Dermis blood vessel endothelial cell (primary cell): ENCODE data around the gene MYL3. TPM values are rescaled to one million over a fixed set of nuclear protein-coding genes. Genes with fewer than 3 reads are reported as not detected.

Experiments
- DNase-seq: peaks from one replicate; pipeline ENCODE4 v3.0.0; 2010
- total RNA-seq: library from RNA; depleted of rRNA; stranded (reverse); fragments of >200 nt; gene quantifications from 2 replicates; pipeline ENCODE4 v1.2.3, GENCODE V29; 2014

Gene MYL3
- total RNA-seq, 1 donor from 2014 or later: not detected

- peak; percentile 25 for DNase-seq
Measured at GRCh38 chr3:46899151-46900006, 36.1 kb upstream of the MYL3 start.

DNA sequence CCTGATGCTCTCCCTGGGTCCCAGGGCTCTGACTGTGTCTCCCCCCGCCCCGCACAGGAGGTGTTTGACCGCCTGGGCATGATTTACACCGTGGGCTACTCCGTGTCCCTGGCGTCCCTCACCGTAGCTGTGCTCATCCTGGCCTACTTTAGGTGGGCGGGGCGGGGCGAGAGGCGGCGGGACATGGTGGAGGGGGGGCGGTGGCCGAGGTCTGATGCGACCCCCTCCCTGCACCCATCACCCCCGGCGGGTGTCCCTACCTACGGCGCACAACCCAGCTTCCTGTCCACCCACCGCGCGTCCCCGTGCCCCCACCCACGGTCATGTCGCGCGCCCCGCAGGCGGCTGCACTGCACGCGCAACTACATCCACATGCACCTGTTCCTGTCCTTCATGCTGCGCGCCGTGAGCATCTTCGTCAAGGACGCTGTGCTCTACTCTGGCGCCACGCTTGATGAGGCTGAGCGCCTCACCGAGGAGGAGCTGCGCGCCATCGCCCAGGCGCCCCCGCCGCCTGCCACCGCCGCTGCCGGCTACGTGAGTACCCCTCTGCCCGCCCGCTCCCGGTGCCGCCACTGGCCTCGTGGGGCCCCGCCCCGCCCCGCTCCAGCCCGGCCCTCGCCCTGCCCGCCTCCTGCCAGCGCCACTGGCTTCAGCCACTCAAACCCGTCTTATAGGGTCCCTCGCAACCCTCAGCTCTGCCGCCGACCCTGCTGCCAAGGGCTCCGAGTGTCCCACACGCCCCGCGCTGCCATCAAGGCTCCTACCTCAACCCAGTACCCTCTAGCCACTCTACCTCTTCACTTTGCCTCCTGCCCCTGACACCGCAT is 35.3 kb upstream of the MYL3 start:
- no peak for DNase-seq

DNA sequence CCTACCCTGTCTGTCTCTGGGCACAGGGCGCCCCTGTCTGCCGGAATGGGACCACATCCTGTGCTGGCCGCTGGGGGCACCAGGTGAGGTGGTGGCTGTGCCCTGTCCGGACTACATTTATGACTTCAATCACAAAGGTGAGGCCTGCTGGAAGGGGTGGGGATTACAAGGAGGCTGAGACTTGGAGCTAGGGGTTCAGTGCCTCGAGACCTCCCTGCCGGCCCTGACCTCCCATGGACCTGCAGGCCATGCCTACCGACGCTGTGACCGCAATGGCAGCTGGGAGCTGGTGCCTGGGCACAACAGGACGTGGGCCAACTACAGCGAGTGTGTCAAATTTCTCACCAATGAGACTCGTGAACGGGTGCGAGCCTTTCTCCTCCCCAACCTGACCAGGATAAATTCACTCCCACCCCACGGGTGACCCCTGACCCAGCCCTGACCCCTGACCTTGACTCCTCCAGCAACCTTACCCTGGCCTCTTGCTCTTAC is 34.6 kb upstream of the MYL3 start:
- DNase-seq: no peak

- DNase-seq: no peak
Measured at GRCh38 chr3:46897031-46897430, 33.8 kb upstream of the MYL3 start.

GRCh38 chr3:46896386-46896785 is 33.1 kb upstream of the MYL3 start:
- no peak for DNase-seq

DNA sequence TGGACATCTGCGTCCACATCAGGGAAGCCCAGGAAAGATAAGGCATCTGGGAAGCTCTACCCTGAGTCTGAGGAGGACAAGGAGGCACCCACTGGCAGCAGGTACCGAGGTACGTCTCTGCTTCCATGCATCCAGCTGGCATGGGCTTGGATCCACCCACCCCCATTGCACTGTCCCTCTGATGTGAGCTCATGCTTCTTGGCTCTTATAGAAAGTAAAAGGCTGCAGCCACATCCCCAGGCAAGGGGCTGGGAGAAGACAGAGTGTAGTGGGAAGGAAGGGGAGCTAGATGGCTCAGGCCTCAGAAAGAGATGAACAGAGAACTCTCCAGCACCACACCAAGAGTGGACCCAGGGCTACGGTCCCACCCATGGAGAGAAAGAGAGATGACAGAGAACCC is 32.5 kb upstream of the MYL3 start:
- no peak for DNase-seq

DNA sequence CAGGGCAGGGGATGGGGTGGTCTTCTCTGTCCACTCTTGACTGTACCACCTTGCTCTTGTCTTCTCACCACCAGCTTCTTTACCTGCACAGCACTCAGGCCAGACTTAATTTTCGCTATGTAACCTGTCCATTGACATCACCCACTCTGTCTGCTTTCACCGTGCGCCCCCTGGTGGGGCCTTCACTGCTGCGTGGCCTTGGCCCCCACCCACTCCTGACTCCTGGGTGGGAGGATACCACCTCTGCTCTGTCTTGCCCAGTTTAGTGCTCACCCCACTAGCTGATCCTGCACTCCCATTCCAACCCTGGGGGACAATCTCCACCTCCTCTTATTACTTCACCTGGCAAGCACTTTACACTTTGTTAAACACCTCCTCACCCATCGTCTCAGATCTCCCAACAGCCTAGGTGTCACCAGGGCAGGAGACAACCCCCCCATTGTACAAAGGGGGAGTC is 32.0 kb upstream of the MYL3 start:
- peak; percentile 74 for DNase-seq

DNA sequence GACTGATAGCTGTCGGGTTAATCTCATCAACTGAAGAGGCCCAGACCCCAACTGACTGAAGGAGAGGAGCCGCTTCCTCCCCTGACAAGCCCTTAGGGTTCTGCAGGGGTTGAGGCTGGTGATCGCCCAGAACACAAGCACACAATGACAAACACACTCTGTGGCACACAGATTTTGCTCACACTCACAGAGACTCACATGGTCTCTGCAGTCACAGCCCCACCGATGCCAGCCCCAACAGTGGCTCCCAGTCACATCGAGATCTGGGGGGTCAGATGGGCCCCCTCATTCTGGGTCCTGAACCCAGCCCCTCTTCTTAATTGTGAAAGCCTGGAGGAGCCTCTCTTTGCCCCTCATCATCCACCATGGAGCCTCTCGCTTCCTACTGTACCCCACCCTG is 31.0 kb upstream of the MYL3 start:
- no peak for DNase-seq

GRCh38 chr3:46893763-46894162 is 30.5 kb upstream of the MYL3 start:
- no peak for DNase-seq

DNA sequence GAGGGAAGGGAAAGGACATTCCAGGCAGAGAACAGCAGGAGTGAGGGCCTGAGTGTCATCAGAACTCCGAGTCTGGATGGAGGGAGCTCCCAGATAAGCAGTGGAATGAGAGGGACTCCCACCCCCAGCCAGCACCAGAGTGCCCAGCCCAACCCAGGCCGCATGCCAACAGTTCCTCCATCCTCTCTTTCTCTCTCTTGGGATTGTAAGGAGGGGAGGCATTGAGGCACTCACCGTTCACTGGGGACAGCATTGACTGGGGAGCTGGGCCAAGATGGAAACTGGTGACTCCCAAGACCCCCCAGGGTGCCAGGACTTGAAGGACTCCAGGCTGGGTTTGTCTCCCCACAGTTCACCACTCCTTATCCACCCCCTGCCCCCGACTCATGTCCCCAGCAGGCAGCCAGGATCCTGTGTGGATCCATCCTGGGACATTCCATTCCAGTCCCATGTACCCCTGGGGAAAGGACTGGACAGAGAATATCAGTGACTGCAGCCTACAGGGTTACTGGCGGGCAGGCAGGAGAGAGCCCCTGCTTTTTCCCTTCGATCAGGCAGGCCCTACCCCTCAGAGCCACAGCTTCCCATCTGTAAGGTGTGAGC is 30.0 kb upstream of the MYL3 start:
- DNase-seq: no peak

- DNase-seq: peak; percentile 78
Measured at GRCh38 chr3:46892285-46893145, 29.3 kb upstream of the MYL3 start.

DNA sequence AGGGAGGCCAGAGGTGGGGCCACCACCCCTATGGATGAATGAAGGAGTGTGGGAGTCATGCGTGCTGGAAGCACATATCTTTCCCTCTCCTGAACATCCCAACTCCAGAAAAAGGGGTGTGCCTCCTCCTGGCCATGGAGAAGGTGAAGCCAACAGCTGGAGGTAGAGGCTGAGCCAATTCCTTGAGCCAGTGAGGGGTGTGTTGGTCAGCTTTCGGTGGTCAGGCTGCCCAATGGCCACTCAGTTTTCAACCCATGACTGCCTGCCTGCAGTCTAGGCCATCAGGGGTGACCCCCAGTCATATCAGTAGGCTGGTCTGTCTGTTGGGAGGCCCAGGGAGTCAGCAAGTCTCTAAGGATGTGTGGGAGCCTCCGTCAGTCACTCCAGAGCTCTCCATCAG is 27.9 kb upstream of the MYL3 start:
- DNase-seq: no peak

DNA sequence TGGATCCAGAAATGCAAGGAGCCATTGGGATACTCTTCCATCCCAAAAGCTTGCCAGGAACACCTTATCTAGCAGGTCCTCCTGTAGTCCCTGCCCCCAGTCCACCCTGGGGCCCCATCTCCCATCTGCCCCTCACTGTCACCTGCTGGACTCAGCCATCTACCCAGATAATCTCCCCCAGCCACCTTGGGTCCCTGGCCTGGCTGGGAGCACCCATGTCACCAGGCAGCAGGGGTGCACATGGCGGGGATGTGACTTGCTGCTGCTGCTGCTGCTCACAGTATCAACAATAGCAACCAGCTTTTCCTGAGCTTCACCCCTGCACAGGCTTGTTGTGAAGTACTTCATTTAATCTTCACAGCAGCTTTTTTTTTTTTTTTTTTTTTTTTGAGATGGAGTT is 26.9 kb upstream of the MYL3 start:
- DNase-seq: no peak

DNA sequence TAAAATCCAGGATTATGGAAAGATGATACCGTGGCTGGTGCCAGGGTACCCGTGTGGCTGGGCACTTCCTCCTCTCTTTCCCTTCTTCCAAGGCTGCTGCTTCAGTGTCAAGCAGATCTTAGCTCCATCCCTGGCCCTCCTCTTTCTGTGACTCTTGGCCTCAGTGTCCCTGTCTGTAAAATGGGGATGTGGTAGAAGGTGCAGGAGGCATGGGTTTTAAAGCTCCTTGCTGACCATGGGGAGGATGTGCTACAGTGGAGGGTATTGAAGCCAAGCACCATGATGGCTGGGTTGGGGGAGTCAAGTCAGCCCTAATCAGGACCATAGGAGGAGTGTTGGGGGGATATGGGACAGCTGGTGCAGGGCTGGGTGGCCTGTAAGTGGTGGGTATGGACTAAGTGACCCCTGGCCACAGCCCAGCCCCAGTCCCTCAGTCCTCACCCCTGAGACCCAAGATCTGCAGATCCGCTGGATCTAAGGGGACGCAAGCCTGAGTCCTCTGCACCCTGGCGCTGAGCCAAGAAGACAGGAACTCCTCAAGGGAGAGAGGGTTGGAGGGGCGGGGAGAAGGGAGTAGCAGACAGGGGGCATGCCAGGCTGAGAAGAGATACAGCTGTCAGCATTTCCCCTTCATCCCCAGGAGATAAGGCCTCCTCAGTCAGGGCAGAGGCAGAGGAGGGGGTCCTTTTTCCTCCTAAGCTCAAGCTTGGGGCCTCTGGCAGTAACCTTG is 26.3 kb upstream of the MYL3 start:
- no peak for DNase-seq

DNA sequence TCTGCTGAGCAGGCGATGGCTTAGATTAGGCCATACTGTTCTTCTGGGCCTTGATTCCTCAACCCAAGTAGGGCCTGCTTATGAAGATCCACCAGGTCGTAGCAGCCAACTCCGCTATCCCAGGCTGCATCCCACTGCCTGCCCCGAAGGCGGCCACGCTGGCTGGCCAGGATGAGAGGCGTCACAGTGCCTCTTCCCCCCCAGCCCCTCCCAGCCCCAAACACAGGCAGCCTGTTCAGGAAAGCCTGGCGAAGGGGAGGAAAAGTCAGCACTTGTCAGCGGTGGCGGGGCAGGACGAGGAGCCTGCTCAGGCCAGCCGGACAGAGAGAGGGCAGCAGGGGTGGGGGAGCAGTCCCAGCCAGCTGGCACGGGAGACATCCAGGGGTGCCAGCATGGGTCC is 25.5 kb upstream of the MYL3 start:
- no peak for DNase-seq

DNA sequence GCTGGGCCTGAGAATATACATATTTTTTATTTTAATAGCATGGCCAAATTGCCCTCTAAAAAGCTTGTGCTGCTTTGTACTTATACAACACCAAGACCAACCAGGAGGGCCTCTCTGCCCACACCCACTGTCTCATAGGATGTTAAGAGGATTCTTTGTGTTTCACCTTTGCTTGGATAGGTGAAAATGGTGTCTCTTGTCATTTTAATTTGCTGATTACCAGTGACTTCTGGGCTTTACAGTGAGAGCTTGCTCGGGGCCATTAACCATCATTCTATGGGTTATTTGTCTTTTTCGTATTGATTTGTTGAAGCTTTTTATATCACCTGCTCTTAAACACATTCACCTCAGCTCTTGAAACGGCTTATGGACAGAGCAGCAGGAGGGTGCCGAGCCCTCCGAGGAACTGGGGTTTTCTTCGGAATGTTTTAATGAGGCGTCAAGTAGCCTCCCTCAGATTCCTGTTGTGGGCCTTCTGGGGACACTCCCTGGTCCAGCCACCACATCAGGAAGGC is 24.8 kb upstream of the MYL3 start:
- no peak for DNase-seq

DNA sequence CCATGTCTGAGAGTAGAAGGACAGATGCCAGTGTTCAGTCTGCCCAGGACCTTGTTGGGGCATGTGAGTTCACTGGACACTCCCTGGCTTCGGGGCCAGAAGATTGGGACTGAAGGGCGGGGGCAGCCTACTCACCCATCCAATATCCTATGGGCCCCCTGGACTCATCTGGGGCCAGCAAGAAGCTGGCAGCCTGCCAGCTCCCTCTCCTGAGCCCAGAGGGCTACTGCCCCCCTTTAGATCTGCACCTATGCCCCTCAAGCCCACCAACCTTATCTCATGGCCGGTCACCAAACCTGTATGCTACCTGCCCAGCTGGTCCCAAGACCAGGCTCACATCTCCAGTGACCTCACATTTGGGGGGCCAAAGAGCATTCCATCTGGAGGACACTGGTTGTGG is 22.4 kb upstream of the MYL3 start:
- no peak for DNase-seq

DNA sequence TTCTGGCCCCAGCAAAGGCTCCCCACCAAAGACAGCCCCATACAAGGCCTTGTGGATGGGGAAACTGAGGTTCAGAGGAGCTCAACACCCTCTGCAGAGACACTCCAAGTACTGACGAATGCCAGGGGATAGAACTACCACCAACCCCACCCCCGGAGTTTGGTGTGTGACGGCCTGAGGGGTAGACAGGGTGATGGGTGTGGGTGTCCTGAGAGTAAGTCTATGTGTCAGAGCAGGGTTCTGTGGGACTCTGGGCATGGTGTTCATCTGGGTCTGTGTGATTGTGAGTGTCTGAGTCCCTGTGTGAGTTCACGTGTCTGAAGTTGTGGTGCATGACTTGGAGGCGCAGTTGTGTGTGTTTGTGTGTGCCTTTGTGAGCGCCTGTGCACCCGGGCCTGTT is 21.7 kb upstream of the MYL3 start:
- no peak for DNase-seq

GRCh38 chr3:46884427-46884826 is 21.2 kb upstream of the MYL3 start:
- no peak for DNase-seq

GRCh38 chr3:46883830-46884185 is 20.6 kb upstream of the MYL3 start:
- DNase-seq: no peak

- no peak for DNase-seq
Measured at GRCh38 chr3:46883054-46883829, 20.0 kb upstream of the MYL3 start.
